HepG2 (cell line): ENCODE data around the gene ASL.

Experiments used
- MED8 ChIP-seq: sonication (generic); formaldehyde crosslinking; IDR thresholded peaks from 2 replicates; pipeline ENCODE4 v1.8.1; 2023; ENCODE audit warnings: mild to moderate bottlenecking, missing genetic modification reagents; ENCODE audit not compliant: insufficient replicate concordance
- NFYB ChIP-seq: sonication (generic); formaldehyde crosslinking; IDR thresholded peaks from 2 replicates; pipeline ENCODE4 v1.4.0; 2020; ENCODE audit warnings: missing genetic modification reagents
- RAD21 ChIP-seq: fragments of 450-650 bp; formaldehyde crosslinking; IDR thresholded peaks from 2 replicates; pipeline ENCODE4 v1.5.0; 2020; ENCODE audit warnings: mild to moderate bottlenecking
- TF ChIP-seq, protein P1 (sequence below): sonication (generic); formaldehyde crosslinking; IDR thresholded peaks from 2 replicates; pipeline ENCODE4 v1.4.0; 2020; ENCODE audit warnings: missing genetic modification reagents

DNA sequence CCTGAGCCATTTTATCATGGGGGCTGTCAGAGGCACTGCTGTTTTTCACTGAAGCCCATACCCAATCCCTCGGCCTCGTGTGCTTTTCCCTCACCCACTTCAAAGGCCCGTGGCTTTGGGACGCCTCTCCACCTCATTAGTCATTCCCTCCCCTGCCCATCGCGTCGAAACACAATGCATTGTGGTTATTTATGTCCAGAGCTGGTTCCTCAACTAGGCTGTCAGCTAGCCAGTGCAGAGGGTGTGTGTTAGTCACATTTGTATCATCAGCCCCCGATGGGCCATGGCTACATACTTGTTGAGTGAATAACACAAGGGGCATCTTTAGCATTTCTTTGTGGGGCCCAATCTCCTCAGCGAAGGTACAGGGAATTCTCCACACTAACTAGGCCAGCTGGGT, 35.2 kb downstream of the ASL start:
- TF ChIP-seq MED8 (CRISPR knock-in tag) (no peak), RAD21 (CRISPR knock-in tag) (no peak), NFYB (no peak)
- TF ChIP-seq, protein P1, sequence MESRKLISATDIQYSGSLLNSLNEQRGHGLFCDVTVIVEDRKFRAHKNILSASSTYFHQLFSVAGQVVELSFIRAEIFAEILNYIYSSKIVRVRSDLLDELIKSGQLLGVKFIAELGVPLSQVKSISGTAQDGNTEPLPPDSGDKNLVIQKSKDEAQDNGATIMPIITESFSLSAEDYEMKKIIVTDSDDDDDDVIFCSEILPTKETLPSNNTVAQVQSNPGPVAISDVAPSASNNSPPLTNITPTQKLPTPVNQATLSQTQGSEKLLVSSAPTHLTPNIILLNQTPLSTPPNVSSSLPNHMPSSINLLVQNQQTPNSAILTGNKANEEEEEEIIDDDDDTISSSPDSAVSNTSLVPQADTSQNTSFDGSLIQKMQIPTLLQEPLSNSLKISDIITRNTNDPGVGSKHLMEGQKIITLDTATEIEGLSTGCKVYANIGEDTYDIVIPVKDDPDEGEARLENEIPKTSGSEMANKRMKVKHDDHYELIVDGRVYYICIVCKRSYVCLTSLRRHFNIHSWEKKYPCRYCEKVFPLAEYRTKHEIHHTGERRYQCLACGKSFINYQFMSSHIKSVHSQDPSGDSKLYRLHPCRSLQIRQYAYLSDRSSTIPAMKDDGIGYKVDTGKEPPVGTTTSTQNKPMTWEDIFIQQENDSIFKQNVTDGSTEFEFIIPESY (CRISPR knock-in tag) = no peak
